Measurements from ENCODE around the gene FAM8A1.

GRCh38 chr6:17601386-17601703 lies 1.2 kb downstream of the FAM8A1 start:
- TF ChIP-seq POLR2AphosphoS5 (IDR thresholded peaks at IDR 0.05; ENCODE audit: insufficient read depth, low read depth, low read length) (no peak), CTCF (IDR thresholded peaks at IDR 0.05; ENCODE audit: extremely low read depth in 1 of 2, insufficient read depth in 1 of 2, low read depth in 1 of 2, low read length in 2 of 2) (no peak), FOS (IDR thresholded peaks at IDR 0.05; ENCODE audit: borderline replicate concordance, insufficient read depth, low read length) (no peak), POLR2A (IDR thresholded peaks at IDR 0.05; ENCODE audit: low read depth, low read length) (no peak), EZH2 (IDR thresholded peaks at IDR 0.05; ENCODE audit: borderline replicate concordance, low read depth, low read length, severe bottlenecking) (no peak), JUN (IDR thresholded peaks at IDR 0.05; ENCODE audit: borderline replicate concordance, insufficient read depth, insufficient read length, low read depth) (no peak)
